ENCODE results near the gene PPIL6.
A peak's percentile ranks its signal among the peaks of the same experiment; 100 is the strongest.

The PPIL6 gene

GRCh38 chr6:109440331-109441068, at the start of gene PPIL6, which contains the start of gene SMPD2:
Gene PPIL6, minus strand, starts transcription at chr6:109440628. Its CDS starts 38 bp downstream, at chr6:109440590.
Gene SMPD2, plus strand, starts transcription at chr6:109440724. Its CDS starts 398 bp downstream, at chr6:109441122.
- DNase-seq (ENCODE audit: low spot score), result peak; percentile 97
- TF ChIP-seq CTCF (IDR thresholded peaks at IDR 0.05; ENCODE audit: extremely low read depth, missing control alignments), result no peak

- no peak for TF ChIP-seq CTCF (IDR thresholded peaks at IDR 0.05; ENCODE audit: extremely low read depth, missing control alignments)
- no peak for DNase-seq (ENCODE audit: low spot score)
Observed at GRCh38 chr6:109488001-109488400, 47.6 kb upstream of the PPIL6 start.

GRCh38 chr6:109486068-109486467, 45.6 kb upstream of the PPIL6 start:
- no peak for TF ChIP-seq CTCF (IDR thresholded peaks at IDR 0.05; ENCODE audit: extremely low read depth, missing control alignments)
- DNase-seq (ENCODE audit: low spot score), result no peak

DNA sequence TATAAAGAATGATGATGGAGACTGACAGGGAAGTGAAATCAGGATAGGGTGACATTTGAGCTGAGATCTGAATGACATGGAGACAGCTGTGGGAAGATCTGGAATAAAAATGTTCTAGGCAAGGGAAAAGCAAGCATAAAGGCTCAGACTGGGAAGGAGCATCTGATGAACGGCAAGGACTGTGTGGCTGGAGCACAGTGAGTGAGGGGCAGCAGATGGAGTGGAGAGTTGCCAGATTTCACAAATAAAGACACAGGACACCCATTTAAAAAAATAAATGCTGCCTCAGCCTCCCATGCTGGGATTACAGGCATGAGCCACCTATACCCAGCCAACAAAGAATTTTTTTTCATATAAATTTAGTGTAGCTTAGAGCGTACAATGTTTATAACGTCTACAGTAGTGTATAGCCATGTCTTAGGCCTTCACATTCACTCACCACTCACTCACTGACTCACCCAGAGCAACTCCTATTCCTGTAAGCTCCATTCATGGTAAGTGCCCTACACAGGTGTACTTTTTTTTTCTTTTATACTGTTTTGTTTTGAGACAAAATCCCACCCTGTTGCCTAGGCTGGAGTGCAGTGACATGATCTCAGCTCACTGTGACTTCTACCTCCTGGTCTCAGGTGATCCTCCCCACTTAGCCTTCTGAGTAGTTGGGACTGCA, 45.0 kb upstream of the PPIL6 start:
- no peak for DNase-seq (ENCODE audit: low spot score)
- TF ChIP-seq CTCF (IDR thresholded peaks at IDR 0.05; ENCODE audit: extremely low read depth, missing control alignments), result no peak

- TF ChIP-seq CTCF (IDR thresholded peaks at IDR 0.05; ENCODE audit: extremely low read depth, missing control alignments), result no peak
- no peak for DNase-seq (ENCODE audit: low spot score)
Observed at GRCh38 chr6:109484122-109484521, 43.7 kb upstream of the PPIL6 start.

- TF ChIP-seq CTCF (IDR thresholded peaks at IDR 0.05; ENCODE audit: extremely low read depth, missing control alignments), result no peak
- DNase-seq (ENCODE audit: low spot score), result no peak
Observed at GRCh38 chr6:109483735-109484057, 43.3 kb upstream of the PPIL6 start.

DNA sequence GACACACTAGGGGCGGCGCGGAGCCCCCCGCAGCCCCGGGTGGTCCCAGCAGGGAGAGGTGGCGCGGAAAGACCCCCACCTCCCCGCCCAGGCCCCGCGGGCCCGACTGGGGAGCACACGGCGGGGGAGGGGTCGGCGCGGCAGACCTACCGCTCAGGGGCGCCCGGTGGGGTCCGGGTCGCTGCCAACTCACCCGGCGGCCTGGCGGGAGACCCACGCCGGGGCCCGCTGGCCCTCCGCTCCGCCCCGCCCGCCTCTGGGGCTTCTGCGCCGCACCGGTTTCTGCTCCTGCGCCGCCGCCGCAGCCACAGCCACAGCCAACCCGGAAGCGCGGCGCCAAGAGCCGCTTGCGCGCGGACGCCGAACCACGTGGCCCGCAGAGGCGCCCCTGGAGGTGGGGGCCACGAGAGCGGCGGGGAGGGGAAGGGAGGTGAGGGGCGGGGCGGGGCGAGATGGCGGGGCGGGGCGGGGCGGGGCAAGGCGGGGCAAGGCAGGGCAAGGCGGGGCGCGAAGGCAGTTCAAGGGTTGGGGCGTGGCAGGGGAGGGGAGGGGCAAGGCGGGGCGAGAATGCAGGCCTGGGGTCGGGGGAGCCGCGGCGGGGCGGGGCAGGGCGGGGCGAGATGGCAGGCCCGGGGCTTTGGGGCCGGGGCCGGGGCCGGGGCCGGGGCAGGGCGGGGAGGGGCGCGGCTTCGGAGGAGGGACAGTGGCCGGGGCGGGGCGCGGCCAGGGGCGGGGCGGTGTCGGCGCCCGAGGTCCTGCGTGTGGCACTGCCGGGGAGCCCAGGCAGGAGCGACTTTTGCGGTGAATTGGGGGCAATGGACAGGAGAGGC, 42.7 kb upstream of the PPIL6 start, which contains the start of gene ZBTB24:
Gene ZBTB24, minus strand, starts transcription at position 315 of the 830 bp plus-strand sequence. CDS start 1,193 bp downstream, outside the sequence.
- TF ChIP-seq CTCF (IDR thresholded peaks at IDR 0.05; ENCODE audit: extremely low read depth, missing control alignments), result no peak
- peak; percentile 96 for DNase-seq (ENCODE audit: low spot score)

Measured in GM20000 (cell line).